Spleen (tissue), 7 donors: ENCODE results near the gene MMEL1.

Source experiments
- POLR2A ChIP-seq, 3 donors: fragments of 450-650 bp; IDR thresholded peaks; one replicate each; pipeline ENCODE4 v1.5.1; 2017; ENCODE audit warnings: antibody characterized with exemption in 3 of 3, mild to moderate bottlenecking in 1 of 3
- POLR2AphosphoS5 ChIP-seq, 3 donors: sonication (generic); formaldehyde crosslinking; IDR thresholded peaks; one replicate each; pipeline ENCODE4 v1.5.1; 2017; ENCODE audit warnings: antibody characterized with exemption in 3 of 3
- TF ChIP-seq, protein P1 (sequence below), 11 experiments: fragments of 200-600 bp in 7 of 11; fragments of 450-650 bp in 4 of 11; sonication (generic) in 4 of 11; IDR thresholded peaks in 8 of 11; conservative IDR thresholded peaks in 3 of 11; 1 replicate in 7 of 11; 2 replicates in 4 of 11; pipeline versions ENCODE4 v1.4.0 to v1.8.0; 2016 to 2021; ENCODE audit warnings: antibody characterized with exemption in 11 of 11, inconsistent platforms in 4 of 11, mild to moderate bottlenecking in 1 of 11
- donor health status: DM: no; HTN: no; CAD: no; lungs with moderate emphysema.
- donor health status: DM: no; HTN: no; CAD: no.
- donor health status: DM: no; HTN: no; CAD: no.

DNA sequence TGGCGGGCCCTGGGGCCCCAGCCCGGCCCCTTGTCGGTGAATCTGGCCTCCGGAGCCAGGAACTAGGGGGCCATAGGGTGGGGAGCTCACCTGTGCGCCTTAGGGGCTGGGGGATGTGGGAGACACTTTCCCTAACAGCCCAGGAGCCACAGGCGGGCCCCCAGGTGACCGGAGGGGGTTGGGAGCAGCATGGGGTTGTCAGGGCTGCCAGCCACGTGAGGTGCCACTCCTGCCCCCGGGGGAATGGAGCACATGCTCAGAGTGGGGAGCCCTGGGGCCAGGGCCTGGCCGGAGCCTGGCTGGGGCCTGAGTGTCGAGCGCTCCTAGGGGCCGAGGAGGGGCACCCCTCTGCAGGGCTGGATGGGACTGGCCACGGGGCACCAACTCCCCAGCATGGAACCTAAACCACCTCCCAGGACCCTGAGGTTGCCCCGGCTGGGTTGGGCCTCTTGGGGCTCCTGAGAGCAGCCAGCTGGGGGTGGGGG lies 26.4 kb downstream of the MMEL1 start:
- TF ChIP-seq POLR2A (IDR thresholded peaks at IDR 0.05) (no peak), POLR2AphosphoS5 (IDR thresholded peaks at IDR 0.05) (no peak)
- TF ChIP-seq, protein P1, sequence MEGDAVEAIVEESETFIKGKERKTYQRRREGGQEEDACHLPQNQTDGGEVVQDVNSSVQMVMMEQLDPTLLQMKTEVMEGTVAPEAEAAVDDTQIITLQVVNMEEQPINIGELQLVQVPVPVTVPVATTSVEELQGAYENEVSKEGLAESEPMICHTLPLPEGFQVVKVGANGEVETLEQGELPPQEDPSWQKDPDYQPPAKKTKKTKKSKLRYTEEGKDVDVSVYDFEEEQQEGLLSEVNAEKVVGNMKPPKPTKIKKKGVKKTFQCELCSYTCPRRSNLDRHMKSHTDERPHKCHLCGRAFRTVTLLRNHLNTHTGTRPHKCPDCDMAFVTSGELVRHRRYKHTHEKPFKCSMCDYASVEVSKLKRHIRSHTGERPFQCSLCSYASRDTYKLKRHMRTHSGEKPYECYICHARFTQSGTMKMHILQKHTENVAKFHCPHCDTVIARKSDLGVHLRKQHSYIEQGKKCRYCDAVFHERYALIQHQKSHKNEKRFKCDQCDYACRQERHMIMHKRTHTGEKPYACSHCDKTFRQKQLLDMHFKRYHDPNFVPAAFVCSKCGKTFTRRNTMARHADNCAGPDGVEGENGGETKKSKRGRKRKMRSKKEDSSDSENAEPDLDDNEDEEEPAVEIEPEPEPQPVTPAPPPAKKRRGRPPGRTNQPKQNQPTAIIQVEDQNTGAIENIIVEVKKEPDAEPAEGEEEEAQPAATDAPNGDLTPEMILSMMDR (IDR thresholded peaks at IDR 0.05 in 8 of 11, conservative IDR thresholded peaks at IDR 0.05 in 3 of 11), result no peak
